GM19452 (cell line): ENCODE results near the gene GNLY.

Experiments used
- ATAC-seq: cut with Tn5 transposase; IDR thresholded peaks from one replicate; pipeline ENCODE4 v1.9.1; 2021; ENCODE audit not compliant: unreplicated experiment

Gene GNLY

GRCh38 chr2:85743304-85743978 lies 49.3 kb downstream of the GNLY start:
- no peak for ATAC-seq

GRCh38 chr2:85744055-85744454 lies 49.9 kb downstream of the GNLY start:
- no peak for ATAC-seq

DNA sequence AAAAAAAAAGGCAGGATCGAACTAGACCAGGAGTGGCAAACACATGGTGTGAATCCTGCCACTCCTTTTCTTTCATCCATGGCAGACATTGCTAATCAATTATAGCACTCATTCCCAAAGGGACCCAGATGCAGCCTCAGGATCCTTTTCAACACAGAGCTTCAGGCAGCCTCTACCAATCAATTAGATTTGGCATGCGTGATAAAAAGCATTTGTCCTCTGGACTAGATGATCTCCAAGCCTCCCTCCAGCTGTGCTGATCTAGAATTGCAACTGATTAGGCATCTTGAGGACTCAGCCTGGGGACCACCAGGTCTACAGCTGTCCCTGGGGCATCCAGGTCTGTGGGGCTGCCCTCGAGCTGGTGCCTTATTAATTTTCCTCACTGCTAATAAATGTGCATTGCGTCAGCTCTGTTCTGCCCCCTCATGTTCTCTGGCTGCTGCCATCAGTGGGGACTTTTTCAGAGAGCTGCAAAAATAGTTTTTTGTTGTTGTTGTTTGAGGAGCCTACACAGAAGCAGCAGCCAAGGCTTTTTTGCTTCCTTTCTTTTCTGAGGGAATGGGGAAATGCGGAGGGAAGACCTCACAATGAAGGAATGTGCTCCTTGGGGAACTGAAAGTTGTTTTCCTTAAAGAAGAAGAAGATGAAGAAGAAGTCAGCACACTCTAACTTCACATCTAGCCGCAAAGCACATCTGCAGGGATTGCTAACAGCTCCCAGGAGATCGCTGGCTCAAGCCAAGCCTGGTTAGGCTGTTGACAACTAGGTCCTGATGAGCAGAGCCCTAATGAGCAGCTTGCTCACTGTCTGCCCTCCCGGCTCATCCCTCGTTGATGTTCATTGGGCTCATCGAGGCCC lies 50.8 kb downstream of the GNLY start:
- no peak for ATAC-seq

GRCh38 chr2:85745619-85746018 lies 51.5 kb downstream of the GNLY start:
- ATAC-seq, result no peak

- no peak for ATAC-seq
Observed at GRCh38 chr2:85746321-85747004, 52.3 kb downstream of the GNLY start.

DNA sequence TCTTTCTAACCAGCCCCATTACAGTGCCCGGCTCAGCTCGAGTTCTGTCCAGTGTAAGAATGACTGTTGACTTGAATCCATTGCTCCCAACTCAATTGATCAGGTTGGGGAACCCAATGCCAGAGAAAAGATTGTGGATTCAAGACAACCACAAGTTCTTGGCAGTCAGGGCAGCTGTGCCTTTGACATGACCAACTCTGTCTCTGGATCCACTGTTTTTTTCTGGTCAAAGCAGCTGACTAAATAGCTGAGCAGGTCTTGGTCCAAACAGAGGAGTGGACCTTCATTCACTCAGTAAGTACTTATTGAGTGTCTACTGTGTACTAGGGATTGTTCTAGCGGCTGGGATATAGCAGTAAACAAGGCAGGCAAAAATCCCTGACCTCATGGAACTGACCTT lies 53.3 kb downstream of the GNLY start:
- no peak for ATAC-seq

DNA sequence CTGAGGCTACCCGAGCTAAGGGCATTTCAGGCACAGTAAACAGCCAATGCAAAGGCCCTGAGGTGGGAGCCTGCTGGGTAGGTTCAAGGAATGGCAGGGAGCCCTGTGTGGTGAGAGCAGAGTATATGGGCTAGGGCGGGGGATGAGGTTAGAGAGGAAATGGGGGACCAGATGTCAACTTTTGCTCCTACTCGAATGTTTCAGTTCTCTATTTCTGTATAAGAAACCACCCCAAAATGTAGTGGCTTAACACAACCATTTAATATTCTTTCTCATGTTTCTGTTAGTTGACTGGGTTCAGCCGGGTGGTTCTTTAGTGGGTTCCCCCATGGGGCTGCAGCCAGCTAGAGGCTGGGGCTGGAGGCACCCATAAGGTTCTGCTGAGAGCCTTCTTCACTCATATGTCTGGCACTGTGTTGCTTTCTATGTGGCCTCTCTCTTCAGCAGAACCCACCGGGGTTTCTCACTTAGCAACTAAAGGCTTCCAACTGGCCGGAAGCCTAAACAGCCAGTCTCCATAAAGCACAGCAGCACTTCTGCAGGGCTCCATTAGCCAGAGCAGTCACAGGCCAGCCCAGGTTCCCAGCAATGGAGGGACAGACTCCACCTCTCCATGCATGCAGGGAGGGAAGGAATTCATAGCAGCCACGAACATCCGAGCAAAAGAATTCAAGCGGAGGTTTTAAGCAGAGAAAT lies 54.0 kb downstream of the GNLY start:
- no peak for ATAC-seq
